GM19035 (cell line): ENCODE data around the gene FYCO1.

Experiments
- ATAC-seq: cut with Tn5 transposase; IDR thresholded peaks from one replicate; pipeline ENCODE4 v1.9.1; 2021; ENCODE audit not compliant: unreplicated experiment

Gene FYCO1

DNA sequence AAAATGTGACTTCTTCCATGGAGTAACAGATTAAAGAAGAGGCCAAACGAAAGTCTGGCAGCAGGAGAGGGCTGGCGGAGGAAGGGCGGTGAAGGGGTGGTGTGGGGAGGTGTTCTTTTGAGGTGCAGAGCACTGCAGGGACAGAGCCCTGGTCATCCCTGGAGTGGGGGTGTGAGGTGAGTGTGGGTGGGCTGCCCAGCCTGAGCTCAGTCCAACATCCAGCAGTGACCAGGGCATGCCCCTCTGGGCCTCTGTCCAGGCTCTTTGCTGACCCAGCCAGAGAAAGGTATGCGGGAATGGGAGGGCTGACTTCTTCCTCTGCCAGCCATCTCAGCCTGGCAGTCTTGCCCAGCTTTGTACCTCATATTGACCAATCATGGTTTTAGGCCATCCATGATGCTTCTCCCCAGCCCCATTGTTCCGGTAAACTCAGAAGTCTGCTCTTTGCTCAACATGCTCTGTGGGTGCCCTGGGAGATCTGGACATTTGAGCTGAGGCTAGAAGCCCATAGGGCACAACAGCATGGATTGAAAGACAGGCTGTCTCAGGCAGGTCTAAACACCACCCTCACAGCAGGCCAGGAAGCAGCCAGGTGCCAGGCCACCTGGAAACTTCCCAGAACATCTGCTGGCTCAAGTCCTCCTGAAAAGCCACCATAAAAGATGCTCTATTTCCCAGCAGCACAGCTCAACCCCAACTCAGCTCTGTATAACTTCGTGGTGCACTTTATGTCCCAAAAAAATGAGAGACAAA is 78.3 kb downstream of the FYCO1 start:
- no peak for ATAC-seq

DNA sequence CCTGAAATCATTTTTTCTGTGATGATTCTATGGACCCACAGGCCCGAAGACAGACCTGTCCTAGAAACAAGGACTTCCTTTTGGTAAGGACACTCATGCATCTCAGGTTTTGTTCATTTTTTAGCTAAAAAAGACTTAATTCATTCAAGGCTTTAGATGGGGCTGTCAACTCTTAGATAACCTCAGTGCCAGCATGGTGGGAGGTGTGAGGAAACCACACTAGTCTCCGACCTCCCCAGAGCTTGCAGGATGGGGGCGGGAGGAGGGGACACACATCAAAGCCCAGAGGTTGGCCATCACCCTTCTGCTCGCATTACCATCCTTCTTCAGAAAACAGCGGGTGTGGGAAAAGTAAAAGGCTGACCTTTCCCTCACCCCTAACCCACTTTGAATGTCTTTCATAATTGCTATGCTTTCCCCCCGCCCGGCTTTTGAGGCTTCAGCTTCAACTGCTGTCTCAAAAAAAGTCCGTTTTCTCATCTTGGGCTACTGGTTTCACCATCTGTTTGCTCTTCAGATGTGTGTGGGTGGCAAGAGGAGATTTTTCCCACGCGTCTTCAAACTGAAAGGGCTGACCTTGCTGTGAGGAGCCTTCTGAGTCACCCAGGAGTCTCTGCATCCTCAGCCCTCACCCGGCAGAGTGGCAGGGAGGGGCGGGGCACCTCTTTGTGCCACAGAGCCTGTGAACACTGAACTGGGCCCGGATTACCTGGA is 79.9 kb downstream of the FYCO1 start:
- ATAC-seq = peak; percentile 90

DNA sequence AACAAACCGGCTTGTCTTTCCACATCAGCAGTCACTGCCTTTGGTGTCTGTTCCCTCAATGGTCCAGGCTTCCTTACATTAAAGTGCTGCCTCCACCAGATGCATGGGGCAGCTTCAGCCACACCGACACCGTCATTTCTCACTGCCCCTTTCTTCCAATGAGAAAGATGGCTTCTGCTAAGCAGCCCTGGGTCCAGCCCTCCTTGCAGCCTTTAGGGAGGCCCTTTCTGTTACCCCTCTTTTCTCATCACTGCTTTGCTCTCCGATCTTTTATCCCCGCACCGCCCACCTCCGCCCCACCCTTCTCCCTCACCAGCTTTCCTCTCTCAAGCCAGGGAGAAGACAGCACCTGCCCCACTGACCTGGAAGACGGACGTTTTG is 80.6 kb downstream of the FYCO1 start:
- no peak for ATAC-seq

DNA sequence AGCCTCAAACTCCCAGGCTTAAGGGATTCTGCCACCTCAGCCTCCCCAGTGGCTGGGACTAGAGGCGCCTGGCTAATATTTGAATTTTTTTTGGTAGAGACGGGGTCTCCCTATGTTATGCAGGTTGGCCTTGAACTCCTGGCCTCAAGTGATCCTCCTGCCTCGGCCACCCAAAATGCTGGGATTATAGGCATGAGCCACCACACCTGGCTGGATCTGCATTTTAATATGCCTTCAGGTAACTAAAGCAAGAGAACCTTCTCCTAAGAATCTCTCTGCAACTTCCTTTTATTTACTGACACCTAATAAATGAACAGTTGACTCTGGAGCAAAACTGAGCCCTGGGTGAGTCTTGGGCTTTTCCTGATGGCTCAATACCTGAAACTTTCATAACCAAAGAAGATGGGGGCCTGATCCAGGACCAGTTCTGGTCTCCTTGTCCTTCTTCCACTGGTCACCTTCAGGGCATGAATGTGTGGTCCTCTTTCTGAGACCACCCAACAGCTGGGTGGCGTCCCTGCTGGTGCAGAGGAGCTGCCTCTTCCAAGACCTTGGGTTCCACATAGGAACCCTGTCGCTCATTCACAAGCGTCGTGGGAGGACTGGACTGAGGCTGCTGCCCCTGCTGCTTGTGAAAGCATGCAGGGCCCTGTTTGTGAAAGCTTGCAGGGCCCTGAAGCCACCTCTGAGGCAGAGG is 81.1 kb downstream of the FYCO1 start:
- ATAC-seq = no peak

DNA sequence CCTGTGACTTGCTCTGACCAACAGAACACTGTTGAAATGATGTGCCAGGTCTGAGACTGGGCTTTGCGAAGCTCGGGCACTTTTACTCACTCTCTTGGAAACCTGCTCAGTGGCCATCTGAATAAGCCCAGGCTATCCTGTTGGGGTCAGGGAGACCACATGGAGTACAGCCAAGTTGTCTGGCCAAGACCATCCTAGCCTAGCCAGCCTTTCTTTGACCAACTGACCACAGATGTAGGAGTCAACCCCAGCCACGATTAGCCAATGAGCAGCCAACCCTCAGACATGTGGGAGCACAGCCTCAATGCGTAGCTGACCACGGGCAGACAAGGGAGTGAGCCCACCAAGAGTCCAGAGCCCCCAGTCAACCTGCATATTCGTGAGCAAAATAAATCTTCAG is 83.2 kb downstream of the FYCO1 start:
- no peak for ATAC-seq

DNA sequence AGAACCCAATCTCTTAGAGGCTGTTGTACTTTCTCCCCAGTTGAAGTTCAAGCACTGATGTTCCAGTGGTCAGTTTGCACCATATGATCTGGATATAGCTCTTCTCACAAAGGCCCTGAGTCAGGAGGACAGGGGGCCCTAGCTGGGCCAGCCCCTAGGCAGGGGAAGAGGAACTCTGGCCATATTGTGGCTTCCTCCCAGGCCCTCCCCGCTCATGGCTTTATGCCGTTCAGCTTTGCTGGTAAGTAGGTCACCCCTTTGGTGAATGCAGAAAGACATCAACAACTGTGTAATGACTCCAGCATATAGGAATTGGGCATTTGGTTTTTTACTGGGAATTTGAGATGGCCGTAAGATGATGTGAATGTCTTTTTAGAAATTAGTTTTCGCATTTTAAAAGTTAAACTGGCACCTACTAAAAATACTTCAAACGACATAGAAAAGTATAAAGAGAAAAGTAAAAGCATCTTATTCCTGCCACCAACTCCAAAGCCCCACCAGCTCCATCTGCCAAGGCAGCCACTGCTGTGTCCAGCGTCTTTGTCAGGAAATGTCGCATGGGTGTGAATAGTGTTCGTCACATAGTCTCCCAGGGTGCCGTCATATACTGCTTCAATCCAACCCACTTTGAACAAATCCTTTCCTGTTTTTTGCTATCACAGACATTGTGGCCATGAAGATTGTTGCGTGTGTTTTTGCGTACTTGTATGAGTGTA is 84.0 kb downstream of the FYCO1 start:
- ATAC-seq = no peak

DNA sequence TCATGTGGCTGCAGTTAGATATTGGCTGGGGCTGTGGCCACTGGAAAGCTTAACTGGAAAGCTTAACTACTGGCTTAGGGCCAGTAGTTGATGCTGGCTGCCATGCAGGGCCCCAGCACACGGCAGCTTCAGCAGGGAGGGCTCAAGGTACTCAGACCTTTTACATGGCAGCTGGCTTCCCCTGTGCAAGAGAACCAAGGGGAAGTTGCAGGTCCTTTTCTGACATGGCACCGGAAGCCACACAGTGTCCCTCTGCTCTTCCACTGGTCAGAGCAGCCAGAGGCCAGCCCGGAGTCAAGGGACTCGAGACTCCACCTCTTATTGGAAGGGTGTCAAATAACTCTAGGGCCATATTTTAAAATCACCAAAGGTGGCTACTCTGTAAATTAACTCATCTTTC is 84.7 kb downstream of the FYCO1 start:
- ATAC-seq = no peak

DNA sequence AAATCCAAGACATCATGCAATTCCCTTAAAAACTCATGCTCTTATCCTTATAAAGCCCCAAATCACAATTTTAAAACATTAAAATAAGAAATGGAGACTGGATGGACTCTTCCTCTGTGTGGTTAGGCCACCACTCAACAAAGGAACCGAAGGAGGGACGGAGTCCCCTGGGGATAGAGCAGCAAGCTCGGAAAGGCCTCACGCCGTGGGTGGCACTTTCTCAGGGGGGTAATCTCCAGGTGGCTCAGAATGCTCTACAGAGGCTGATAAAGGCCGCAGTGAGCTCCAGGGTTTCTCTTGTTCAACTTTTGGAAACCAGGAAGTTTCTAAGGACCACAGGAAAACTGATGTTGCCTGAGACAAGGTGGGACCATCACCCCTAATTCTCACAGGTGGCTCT is 86.1 kb downstream of the FYCO1 start:
- ATAC-seq = no peak

DNA sequence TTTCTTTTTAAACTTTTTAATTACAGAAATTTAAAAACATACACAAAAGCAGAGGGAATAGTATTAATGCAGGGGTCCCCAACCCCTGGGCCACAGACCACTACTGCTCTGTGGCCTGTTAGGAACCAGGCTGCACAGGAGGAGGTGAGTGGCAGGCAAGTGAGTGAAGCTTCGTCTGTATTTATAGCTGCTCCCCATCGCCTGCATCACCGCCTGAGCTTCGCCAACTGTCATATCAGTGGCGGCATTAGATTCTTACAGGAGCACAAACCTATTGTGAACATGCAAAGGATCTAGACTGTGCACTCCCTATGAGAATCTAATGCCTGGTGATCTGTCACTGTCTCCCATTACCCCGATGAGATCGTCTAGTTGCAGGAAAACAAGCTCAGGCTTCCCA is 86.9 kb downstream of the FYCO1 start:
- no peak for ATAC-seq

DNA sequence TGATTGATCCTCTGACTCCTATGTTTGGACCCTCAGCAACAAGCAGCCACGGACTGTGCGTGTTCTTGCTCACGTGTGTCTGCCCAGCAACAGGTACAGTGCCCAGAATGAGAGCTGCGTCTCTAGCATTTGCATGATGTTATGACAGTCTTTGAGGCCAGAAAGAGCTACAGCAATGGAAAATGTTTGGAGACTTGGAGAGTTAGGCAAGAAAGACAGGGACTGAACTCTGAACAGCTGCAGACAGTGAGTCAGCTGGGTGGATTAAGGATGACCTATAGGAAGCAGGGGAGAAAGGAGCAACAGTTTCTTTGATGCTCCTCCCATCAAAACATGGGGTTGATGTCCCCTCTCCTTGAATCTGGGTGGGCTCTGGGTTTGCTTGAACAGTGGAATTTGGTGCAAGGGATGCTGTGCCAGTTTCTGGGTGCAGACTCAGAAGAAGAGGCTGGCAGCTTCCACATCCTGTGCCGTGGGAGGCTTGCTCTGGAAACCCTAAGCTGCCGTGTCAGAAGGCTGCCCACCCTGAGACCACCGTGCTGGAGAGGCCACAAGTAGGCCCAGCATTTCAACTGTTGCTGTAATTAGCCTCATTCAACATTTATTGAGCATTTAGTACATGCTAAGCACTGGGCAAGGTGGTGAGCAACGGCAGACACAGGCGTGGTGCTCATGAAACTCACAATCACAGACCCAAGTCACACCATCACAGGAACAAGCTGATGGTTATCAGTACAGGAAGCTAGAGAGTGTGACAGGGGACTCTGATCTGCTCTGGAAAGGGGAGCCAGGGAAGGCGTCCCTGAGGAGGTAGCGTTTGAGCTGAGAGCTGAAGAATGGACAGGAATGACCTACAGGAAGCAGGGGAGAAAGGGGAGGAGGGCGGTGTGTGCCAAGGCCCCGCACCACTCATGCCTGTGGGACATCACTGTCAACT is 87.6 kb downstream of the FYCO1 start:
- no peak for ATAC-seq

DNA sequence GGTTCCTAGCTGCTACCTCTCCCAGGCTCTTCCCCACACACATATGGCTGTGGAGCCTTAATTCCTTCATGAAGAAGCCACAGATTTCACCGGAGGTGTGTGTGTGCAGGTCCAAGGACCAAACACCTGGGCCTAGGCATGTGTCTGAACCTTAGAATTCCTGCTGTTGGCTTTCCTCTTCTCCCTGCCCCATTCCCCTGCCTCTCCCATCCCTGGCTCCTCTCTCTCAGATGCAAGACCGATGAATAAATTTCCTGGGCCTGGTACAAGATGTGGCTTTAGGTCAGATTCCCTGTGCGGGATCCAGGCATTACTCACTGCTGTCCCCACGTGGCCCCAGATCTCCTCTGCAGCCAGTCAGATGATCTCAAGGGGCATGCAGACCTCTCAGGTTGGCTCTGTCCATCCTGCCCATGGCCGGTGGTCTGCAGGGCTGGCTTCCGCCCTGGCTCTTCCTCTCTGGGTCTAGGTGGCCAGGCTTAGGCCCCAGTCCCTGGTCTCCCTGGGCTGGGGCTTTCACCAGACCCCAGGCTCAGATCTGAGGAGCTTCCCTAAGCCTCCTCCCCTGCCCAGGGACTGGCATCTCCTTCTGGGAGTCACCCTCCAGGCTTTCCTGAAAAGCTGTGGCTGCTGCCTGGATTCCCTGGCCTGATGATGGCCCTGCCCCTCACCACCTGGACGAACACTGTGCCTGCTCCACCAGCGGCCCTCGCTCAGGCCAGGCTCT is 88.8 kb downstream of the FYCO1 start:
- ATAC-seq = no peak

DNA sequence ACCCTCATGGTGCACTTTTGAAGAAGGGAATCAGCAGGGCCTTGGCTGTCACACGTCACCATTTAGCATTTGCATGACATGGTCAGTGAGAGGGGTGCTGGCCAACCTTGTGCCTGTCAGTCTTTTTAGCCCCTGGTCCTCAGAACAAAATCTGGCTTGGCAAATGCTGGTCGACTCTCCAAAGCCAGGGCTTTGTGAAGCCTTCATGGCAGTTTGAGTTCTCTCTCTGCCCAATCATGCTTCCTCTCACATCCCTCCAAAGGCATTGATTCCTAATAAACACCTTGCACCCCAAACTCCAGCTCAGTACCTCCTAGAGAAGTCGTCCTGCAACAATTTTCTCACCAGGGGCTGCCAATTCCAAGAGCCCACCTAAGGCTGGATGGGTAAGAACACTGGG is 89.9 kb downstream of the FYCO1 start:
- no peak for ATAC-seq

DNA sequence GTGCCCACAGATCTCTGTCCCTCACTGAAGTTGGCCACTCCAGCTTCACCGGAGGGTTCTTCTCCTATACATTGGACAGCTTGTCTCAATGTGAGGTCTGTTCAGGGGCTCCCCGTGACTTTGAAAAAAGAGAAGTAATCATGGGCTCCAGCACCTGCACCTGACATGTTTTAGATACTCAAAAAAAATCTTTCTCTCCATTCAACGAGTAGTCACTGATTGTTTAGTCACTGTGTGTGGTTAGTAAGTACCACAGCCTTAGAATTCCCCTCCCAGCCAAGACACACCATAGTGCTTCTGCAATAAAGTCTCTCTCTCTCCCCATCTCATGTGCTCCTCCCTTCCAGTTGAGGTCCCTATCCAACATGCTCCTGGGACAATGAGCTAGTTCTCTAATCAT is 90.7 kb downstream of the FYCO1 start:
- peak; percentile 72 for ATAC-seq

DNA sequence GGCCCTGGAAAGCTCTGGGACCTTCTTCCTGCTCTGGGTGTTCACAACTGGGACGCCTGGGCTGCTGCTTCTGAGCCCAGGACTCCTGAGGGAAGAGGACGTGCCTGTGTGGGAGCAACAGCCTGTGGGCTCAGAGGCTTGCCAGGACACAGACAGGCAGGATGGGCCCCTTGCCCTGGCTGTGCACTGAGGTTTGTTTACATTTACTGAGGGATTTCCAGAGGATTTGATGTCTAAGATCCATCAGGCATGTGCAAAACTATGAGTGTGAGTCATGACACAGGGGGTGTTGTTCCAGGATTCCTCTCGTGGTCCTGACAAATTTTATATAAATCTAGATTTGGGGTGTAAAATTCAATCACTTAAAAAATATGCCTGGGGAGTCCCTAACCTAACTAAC is 98.7 kb downstream of the FYCO1 start:
- no peak for ATAC-seq

DNA sequence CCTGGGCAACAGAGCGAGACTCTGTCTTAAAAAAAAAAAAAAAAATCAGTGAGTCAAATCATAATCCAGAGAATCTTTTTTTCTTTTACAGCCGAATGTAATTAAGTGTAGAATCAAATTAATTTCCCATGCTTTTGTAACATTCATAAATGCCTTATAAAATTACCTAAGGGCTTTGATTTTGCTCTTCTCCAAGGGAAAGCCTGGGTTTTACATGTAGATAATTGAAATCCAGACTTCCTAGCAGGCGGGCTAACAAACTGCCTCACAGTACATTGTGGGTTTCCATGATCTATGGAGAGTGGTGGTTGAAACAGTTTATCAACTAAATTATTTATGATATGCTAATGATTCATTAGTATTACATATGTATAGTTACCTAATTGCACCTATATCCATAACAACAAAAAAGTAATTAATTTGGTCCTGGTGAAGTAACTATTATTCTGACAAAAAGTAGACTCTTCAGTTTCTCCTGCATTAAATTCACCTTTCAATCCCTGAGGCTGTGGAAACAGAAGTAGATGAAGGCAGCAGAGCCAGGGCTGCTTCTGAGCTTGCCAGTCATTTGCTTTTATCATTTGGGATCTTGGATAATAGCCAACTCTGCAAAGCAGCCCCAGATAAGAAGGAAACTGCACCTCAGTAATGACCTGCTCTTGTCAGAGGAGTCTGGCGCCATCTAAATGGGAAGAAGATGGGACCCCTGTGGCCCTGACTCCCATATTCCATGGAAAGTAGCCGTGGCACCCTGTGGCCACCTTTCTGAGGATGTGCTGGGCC is 99.7 kb downstream of the FYCO1 start:
- ATAC-seq = no peak

DNA sequence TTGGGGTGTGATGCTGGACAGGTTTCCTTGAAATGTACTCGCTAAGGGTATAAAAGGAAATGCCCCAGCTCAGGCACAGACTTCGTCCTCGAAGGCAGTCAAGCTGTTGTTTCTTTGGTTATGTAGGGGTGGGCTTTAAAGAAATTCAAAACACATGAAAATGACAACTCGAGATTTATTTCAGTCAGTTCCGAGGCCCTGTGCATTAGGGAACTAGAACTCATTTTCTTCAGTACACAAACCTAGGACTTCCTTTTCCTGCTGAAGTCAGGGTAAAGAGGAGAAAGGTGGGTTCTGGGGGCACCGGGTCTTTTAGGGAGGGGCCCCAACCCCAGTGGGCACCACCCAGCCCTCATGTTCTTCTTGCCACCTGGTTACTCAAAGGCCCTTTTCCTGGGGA is 101.6 kb downstream of the FYCO1 start:
- ATAC-seq = no peak

DNA sequence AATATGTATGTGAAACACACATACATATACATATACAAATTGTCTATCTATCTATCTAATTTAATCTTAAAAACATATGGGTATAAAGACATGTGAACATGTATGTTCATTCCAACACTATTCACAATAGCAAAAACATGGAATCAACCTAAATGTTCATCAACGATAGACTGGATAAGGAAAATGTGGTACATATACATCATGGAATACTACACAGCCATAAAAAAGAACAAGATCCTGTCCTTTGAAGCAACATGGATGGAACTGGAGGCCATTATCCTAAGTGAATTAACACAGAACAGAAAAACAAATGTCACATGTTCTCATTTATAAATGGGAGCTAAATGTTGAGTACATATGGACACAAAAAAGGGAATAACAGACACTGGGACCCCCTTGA is 103.5 kb downstream of the FYCO1 start:
- no peak for ATAC-seq

DNA sequence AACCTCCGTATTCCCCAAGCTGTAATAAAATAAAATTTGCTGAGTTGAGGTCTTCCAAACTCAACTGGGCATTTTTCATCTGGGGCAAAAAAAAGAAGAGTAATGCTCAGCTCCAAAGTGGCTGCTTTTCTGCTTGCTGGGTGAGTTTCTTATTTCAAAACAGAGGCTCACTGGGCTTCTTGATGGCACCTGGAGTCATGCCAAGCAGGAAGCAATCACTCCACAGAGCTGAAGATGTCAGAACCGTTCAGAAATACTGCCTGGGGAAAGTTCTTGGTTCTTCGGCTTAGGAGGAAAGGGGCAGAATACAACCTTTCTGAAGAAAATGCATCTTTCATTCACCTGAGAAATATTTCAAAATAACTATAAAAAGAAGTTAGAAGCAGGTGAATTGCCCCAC is 105.2 kb downstream of the FYCO1 start:
- no peak for ATAC-seq

DNA sequence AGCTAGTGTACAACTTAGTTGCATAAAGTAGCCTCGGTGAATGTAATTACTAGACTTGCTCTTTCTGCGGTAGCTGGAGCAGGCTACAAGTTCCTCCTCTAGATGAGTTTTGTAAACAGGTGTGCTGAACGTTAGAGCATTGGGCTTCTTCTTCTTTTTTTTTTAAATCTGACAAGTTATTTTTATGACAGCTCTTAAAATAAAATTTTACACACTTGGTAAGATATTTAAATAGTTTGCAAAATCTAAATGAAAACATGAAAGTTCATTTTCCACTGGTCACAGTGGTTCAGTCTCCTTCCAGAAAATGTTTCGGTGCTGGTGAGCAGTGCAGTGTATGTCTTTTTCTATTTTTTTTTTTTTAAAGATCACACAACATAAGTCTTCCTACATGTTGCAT is 106.3 kb downstream of the FYCO1 start:
- no peak for ATAC-seq
